Measurements from ENCODE around the gene CCDC17. TPM values are rescaled to one million over a fixed set of nuclear protein-coding genes. Genes with fewer than 3 reads are reported as not detected.
A peak's percentile ranks its signal among the peaks of the same experiment; 100 is the strongest.

Gene CCDC17
- total RNA-seq, 2 experiments from 2014 or later, result 1.1 to 1.2 TPM

- no peak for DNase-seq
- no peaks in the 10 kb centered on the region for H3K27me3 Mint-ChIP-seq
- H3K9me3 Mint-ChIP-seq, result no peaks in the 10 kb centered on the region
- no peak overlapping the region for H3K4me3 Mint-ChIP-seq
- no peaks in the 10 kb centered on the region for H3K4me1 Mint-ChIP-seq
- H3K27ac Mint-ChIP-seq, result no peak overlapping the region
- peaks cover 17% of the 10 kb centered on the region for H3K36me3 Mint-ChIP-seq
Observed at GRCh38 chr1:45643321-45643720, 19.5 kb upstream of the CCDC17 start.

DNA sequence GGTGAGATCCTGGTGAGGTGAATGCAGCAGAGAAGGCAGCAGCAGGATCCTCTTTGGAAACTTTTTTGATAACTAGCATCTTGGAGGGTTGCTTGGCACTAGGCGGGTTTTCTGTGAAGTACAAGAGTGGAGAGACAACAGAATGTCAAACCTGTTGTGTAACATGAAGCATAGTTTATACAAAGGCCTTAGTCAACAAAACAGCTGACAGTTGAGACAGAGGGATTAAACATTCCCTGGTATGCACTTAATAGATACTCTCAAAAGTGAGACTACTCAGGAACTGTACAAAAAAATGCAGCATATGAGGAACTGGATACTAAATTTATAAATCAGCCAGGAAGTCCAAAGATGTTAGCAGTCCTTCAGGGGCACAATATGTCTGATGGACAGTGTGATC is 16.4 kb upstream of the CCDC17 start:
- no peak overlapping the region for H3K4me3 Mint-ChIP-seq
- H3K9me3 Mint-ChIP-seq, result no peaks in the 10 kb centered on the region
- H3K36me3 Mint-ChIP-seq, result peaks cover 14% of the 10 kb centered on the region
- H3K4me1 Mint-ChIP-seq, result no peaks in the 10 kb centered on the region
- DNase-seq, result no peak
- no peak overlapping the region for H3K27ac Mint-ChIP-seq
- H3K27me3 Mint-ChIP-seq, result no peaks in the 10 kb centered on the region

DNA sequence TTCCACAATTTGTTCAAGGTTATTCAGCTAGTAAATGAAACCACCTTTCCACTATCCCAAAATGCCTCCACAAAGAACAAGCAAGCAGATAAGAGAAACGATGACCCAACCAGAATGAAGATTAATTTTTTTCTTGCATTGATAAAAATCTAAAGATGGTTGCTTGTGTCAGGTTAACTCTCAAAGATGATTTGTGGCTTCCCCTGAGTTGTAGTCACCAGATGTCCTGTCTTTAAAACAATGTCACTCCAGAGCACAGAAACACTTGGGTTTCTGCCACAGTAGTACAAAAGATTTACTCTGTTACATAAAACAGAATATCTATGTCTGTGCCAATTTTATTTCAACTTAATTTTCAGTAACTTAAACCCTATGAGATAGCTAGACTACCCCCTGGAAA is 11.4 kb upstream of the CCDC17 start:
- Mint-ChIP-seq H3K4me1 (no peaks in the 10 kb centered on the region), H3K27ac (no peak overlapping the region), H3K27me3 (no peaks in the 10 kb centered on the region), H3K4me3 (no peak overlapping the region), H3K9me3 (no peaks in the 10 kb centered on the region), H3K36me3 (peaks cover 7% of the 10 kb centered on the region)
- DNase-seq, result no peak

- no peaks in the 10 kb centered on the region for H3K4me1 Mint-ChIP-seq
- H3K36me3 Mint-ChIP-seq, result peaks cover 12% of the 10 kb centered on the region
- peak overlapping the region; percentile 42 for H3K27ac Mint-ChIP-seq
- H3K9me3 Mint-ChIP-seq, result no peaks in the 10 kb centered on the region
- H3K4me3 Mint-ChIP-seq, result no peak overlapping the region
- no peaks in the 10 kb centered on the region for H3K27me3 Mint-ChIP-seq
- DNase-seq, result no peak
Observed at GRCh38 chr1:45630429-45630828, 6.6 kb upstream of the CCDC17 start.

- no peaks in the 10 kb centered on the region for H3K9me3 Mint-ChIP-seq
- H3K36me3 Mint-ChIP-seq, result peaks cover 14% of the 10 kb centered on the region
- DNase-seq, result no peak
- H3K27me3 Mint-ChIP-seq, result no peaks in the 10 kb centered on the region
- no peak overlapping the region for H3K4me3 Mint-ChIP-seq
- no peaks in the 10 kb centered on the region for H3K4me1 Mint-ChIP-seq
- H3K27ac Mint-ChIP-seq, result no peak overlapping the region
Observed at GRCh38 chr1:45629035-45629434, 5.2 kb upstream of the CCDC17 start.

- Mint-ChIP-seq H3K27ac (no peak overlapping the region), H3K4me3 (no peak overlapping the region), H3K36me3 (peaks cover 14% of the 10 kb centered on the region), H3K27me3 (no peaks in the 10 kb centered on the region), H3K4me1 (no peaks in the 10 kb centered on the region), H3K9me3 (no peaks in the 10 kb centered on the region)
- DNase-seq, result no peak
Observed at GRCh38 chr1:45622524-45623394, 1.1 kb downstream of the CCDC17 start.

DNA sequence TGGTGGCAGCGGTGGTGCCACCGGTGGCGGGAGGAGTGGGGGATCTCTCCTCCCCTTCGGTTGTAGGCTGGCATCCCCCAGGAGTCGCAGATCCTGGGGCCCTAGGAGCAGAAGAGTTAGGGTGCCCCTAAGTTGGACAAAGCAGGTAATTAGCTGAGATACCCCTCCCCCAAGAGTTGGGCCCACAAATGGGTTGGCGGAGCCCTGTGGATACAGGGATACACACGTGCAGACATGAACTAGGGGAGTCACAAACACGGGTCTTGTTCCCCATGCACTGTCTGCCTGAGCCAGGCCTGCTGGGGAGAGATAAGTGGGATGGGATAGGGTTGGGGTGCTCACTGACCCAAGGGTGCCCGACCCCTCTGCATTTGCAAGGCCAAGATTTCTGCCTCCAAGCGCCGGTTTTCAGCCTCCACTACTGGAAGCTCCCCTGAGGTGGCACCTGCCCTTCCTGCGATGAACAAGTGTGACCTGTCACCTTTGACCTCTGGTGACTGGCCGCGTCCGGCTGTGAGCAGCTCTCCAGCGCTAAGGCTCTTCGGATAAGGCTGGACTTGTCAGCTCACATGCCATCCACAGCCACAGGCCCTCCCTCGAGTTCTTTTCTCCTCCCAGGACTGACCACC is 1.8 kb downstream of the CCDC17 start:
- DNase-seq, result no peak
- peaks cover 2% of the 10 kb centered on the region for H3K4me1 Mint-ChIP-seq
- H3K27ac Mint-ChIP-seq, result no peak overlapping the region
- no peaks in the 10 kb centered on the region for H3K27me3 Mint-ChIP-seq
- H3K4me3 Mint-ChIP-seq, result no peak overlapping the region
- no peaks in the 10 kb centered on the region for H3K9me3 Mint-ChIP-seq
- H3K36me3 Mint-ChIP-seq, result peaks cover 18% of the 10 kb centered on the region

DNA sequence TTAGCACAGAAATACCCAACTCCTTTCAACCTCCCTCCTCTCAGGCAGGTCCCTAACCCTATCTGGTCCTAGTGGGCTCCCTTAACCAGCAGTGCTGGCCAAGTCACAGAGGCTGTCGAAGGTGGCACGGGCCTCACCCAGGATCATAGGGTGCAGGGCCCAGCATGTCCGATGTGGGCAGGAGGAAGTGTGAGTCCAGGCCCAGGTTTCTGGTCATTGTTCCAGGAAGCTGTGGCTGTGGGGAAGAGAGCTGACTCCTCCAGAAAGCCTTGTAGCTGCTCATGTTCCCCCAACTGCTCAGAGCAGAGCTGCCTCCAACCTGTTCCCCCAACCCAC is 2.4 kb downstream of the CCDC17 start:
- H3K9me3 Mint-ChIP-seq, result no peaks in the 10 kb centered on the region
- no peaks in the 10 kb centered on the region for H3K27me3 Mint-ChIP-seq
- DNase-seq, result no peak
- peaks cover 2% of the 10 kb centered on the region for H3K4me1 Mint-ChIP-seq
- peak overlapping the region; percentile 34 for H3K27ac Mint-ChIP-seq
- no peak overlapping the region for H3K4me3 Mint-ChIP-seq
- H3K36me3 Mint-ChIP-seq, result peaks cover 22% of the 10 kb centered on the region

- Mint-ChIP-seq H3K36me3 (peaks cover 28% of the 10 kb centered on the region), H3K4me1 (peaks cover 2% of the 10 kb centered on the region), H3K9me3 (no peaks in the 10 kb centered on the region), H3K27me3 (no peaks in the 10 kb centered on the region), H3K27ac (peak overlapping the region; percentile 34), H3K4me3 (no peak overlapping the region)
- no peak for DNase-seq
Observed at GRCh38 chr1:45620588-45621500, 3.0 kb downstream of the CCDC17 start.

- no peaks in the 10 kb centered on the region for H3K27me3 Mint-ChIP-seq
Observed at GRCh38 chr1:45619149-45619921, 4.5 kb downstream of the CCDC17 start.

DNA sequence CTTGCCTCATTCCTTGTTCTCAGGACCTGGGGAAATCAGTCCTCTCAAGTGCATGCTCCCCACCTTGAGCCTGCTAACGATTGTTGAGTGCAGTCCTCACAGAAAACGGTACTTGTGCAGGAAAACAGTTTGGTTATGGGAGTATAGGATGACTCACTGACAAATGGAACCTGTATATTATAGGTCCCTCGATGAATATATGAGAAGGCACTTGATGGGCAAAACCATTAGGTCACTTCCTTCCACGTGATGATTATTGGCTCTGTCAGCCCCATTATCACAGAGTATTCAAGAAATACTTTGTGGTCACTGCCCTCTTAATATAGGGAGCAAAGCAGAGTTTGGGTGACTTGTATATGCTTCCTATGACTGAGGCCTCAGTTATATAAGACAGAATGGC is 6.2 kb downstream of the CCDC17 start:
- H3K4me3 Mint-ChIP-seq, result no peak overlapping the region
- H3K27me3 Mint-ChIP-seq, result no peaks in the 10 kb centered on the region
- peaks cover 31% of the 10 kb centered on the region for H3K36me3 Mint-ChIP-seq
- no peaks in the 10 kb centered on the region for H3K9me3 Mint-ChIP-seq
- H3K4me1 Mint-ChIP-seq, result peaks cover 2% of the 10 kb centered on the region
- no peak for DNase-seq
- peak overlapping the region; percentile 50 for H3K27ac Mint-ChIP-seq

More at GRCh38 chr1:45619149-45619921, 4.5 kb downstream of the CCDC17 start:
- DNase-seq, result no peak
- peak overlapping the region; percentile 54 for H3K27ac Mint-ChIP-seq
- peaks cover 2% of the 10 kb centered on the region for H3K4me1 Mint-ChIP-seq
- no peak overlapping the region for H3K4me3 Mint-ChIP-seq
- H3K9me3 Mint-ChIP-seq, result no peaks in the 10 kb centered on the region
- H3K36me3 Mint-ChIP-seq, result peaks cover 31% of the 10 kb centered on the region

DNA sequence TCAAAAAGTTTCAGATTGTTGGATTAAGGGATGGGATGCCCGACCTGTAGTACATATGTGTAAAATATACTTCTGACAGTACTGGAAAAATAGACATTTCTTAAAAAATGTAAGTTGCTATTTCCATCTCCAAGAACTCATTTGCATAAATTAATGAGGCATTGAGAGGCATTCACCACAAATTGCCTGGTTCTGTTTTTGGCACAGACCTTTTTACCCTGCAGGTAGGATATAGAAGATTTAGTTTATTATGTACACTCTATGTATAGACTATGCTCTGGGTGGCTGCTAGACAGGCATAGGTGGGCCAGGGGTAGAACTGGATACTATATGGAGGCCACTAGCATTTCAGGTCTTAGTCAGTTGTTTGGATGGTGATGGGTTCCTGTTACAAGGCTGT is 8.0 kb downstream of the CCDC17 start:
- Mint-ChIP-seq H3K4me3 (no peak overlapping the region), H3K27ac (no peak overlapping the region), H3K36me3 (peaks cover 33% of the 10 kb centered on the region)

DNA sequence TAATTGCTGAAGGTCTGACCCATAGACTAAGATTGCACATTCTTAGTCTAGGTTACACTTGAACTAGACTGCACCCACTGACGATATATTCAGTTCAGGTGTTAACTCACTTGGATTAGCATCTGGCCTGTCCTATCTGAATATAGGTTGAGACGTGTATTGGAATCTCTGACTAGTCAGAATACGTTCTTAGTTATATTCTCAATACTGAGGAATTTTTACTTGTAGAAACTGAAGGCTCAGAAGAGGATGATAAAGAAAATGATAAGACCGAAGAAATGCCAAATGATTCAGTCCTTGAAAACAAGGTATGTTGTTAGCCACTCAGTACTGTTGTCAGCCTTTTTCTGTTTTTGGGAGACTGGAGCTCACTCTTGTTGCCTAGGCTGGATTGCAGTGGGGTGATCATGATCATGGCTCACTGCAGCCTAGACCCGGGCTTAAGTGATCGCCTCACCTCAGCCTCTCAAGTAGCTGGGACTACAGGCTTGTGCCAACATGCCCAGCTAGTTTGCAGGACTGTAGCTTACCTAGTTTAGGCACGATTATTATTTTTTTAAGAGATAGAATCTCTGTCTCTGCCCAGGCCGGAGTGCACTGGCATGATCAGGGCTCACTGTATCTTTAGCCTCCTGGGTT is 10.8 kb downstream of the CCDC17 start:
- no peaks in the 10 kb centered on the region for H3K9me3 Mint-ChIP-seq
- no peak overlapping the region for H3K4me3 Mint-ChIP-seq
- peaks cover 5% of the 10 kb centered on the region for H3K4me1 Mint-ChIP-seq
- no peaks in the 10 kb centered on the region for H3K27me3 Mint-ChIP-seq
- peaks cover 41% of the 10 kb centered on the region for H3K36me3 Mint-ChIP-seq
- H3K27ac Mint-ChIP-seq, result no peak overlapping the region
- no peak for DNase-seq

More for the DNA sequence above, 8.0 kb downstream of the CCDC17 start:
- Mint-ChIP-seq H3K27me3 (no peaks in the 10 kb centered on the region), H3K4me1 (peaks cover 2% of the 10 kb centered on the region), H3K9me3 (no peaks in the 10 kb centered on the region)
- no peak for DNase-seq

DNA sequence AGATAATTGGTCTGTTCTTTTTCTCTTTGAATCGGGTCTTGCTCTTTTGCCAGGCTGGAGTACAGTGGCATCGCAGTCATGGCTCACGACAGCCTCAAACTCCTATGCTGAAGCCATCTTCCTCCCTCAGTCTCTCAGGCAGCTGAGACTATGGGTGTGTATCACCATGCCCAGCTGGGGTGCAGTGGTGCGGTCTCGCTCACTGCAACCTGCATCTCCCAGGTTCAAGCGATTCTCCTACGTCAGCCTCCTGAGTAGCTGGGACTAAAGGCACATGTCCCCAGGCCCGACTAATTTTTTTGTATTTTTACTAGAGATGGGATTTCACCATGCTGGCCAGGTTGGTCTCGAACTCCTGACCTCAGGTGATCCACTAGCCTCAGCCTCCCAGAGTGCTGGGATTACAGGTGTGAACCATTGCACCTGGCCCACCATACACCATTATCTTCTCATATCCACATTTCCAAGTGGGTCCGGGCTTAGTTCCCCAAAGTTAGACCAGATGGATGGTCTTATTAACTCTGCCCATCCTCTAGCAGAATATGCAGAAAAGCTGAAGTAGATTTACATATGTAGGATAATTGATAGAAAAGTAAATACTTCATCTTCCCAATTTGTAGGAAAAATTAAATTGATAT is 13.1 kb downstream of the CCDC17 start:
- Mint-ChIP-seq H3K4me1 (peaks cover 10% of the 10 kb centered on the region), H3K9me3 (no peaks in the 10 kb centered on the region), H3K4me3 (no peak overlapping the region), H3K36me3 (peaks cover 40% of the 10 kb centered on the region), H3K27ac (no peak overlapping the region), H3K27me3 (no peaks in the 10 kb centered on the region)
- DNase-seq, result no peak

Measured in activated naive CD8-positive, alpha-beta T cell treated with anti-CD3 and anti-CD28 coated beads for 36 hours (primary cell).